ENCODE results near the gene LY86.

LY86 gene

GRCh38 chr6:6592826-6593475 is 4.4 kb downstream of the LY86 start:
- TF ChIP-seq POU2F2 (IDR thresholded peaks at IDR 0.05; ENCODE audit: low read depth, low read length) (no peak), SPI1 (IDR thresholded peaks at IDR 0.05; ENCODE audit: low read depth, low read length) (no peak), POLR2A (IDR thresholded peaks at IDR 0.05; ENCODE audit: low read depth, low read length) (no peak), TAF1 (IDR thresholded peaks at IDR 0.05; ENCODE audit: low read depth, low read length) (peak; percentile 48; the same call in 1 of the 2 replicates)
- FAIRE-seq (peak; percentile 89), DNase-seq (ENCODE audit: insufficient read length, low spot score) (no peak)

- no peak for TF ChIP-seq PAX5 (IDR thresholded peaks at IDR 0.05; ENCODE audit: insufficient read depth, low read length, severe bottlenecking)
- no peak for TF ChIP-seq TAF1 (IDR thresholded peaks at IDR 0.05; ENCODE audit: low read depth, low read length)
- TF ChIP-seq SPI1 (IDR thresholded peaks at IDR 0.05; ENCODE audit: low read depth, low read length) = no peak
- no peak for TF ChIP-seq POLR2AphosphoS5 (IDR thresholded peaks at IDR 0.05; ENCODE audit: low read depth, low read length)
- TF ChIP-seq POLR2A (IDR thresholded peaks at IDR 0.05; ENCODE audit: low read depth, low read length) = no peak
- FAIRE-seq (no peak), DNase-seq (ENCODE audit: insufficient read length, low spot score) (no peak)
Observed at GRCh38 chr6:6593867-6594468, 5.4 kb downstream of the LY86 start.

DNA sequence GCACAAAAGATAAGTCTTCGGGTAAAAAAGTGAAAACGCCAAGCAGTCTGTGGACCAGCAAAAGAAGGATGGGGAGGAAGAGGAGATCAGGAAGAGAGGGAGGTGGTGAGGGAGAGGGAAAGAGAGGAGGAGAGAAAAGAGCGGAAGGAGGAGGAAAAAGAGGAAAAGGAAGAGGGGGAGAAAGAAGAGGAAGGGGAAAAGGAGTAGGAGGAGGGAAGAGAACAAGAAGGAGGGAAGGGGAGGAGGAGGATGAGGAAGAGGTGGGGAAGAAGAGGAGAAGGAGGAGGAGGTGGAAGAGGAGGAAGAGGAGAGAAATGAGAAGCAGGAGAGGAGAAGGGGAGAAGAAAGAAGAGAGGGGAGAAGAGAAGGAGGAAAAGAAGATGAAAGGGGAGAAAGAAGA is 6.5 kb downstream of the LY86 start:
- DNase-seq (ENCODE audit: insufficient read length, low spot score) (no peak), FAIRE-seq (no peak)
- TF ChIP-seq POLR2AphosphoS5 (IDR thresholded peaks at IDR 0.05; ENCODE audit: low read depth, low read length) (no peak), TAF1 (IDR thresholded peaks at IDR 0.05; ENCODE audit: low read depth, low read length) (no peak), POLR2A (IDR thresholded peaks at IDR 0.05; ENCODE audit: low read depth, low read length) (no peak), POU2F2 (IDR thresholded peaks at IDR 0.05; ENCODE audit: low read depth, low read length) (no peak), SPI1 (IDR thresholded peaks at IDR 0.05; ENCODE audit: low read depth, low read length) (no peak), PAX5 (IDR thresholded peaks at IDR 0.05; ENCODE audit: insufficient read depth, low read length, severe bottlenecking) (no peak)

DNA sequence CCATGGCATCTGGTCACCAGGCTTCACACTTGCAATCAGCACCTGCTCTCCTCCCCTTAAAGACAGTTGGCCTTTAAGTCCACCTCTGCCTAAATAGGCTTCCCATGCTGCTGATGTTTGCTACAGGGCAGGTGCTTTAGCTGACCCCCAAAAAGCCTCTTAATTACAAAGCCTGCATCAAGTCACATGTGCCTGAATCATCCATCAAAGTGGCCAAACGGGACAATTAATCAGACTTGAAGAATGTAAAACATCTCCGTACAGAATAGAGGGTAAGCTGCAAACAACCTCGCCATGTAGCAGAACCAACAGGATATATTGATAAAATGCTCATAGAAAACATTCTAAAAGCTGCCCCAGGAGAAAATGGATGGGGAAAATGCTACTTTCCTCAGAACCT is 7.4 kb downstream of the LY86 start:
- DNase-seq (ENCODE audit: insufficient read length, low spot score) (no peak), FAIRE-seq (no peak)
- no peak for TF ChIP-seq SPI1 (IDR thresholded peaks at IDR 0.05; ENCODE audit: low read depth, low read length)
- TF ChIP-seq POLR2A (IDR thresholded peaks at IDR 0.05; ENCODE audit: low read depth, low read length) = no peak
- no peak for TF ChIP-seq PAX5 (IDR thresholded peaks at IDR 0.05; ENCODE audit: insufficient read depth, low read length, severe bottlenecking)
- no peak for TF ChIP-seq TAF1 (IDR thresholded peaks at IDR 0.05; ENCODE audit: low read depth, low read length)
- no peak for TF ChIP-seq POLR2AphosphoS5 (IDR thresholded peaks at IDR 0.05; ENCODE audit: low read depth, low read length)
- TF ChIP-seq POU2F2 (IDR thresholded peaks at IDR 0.05; ENCODE audit: low read depth, low read length) = no peak

DNA sequence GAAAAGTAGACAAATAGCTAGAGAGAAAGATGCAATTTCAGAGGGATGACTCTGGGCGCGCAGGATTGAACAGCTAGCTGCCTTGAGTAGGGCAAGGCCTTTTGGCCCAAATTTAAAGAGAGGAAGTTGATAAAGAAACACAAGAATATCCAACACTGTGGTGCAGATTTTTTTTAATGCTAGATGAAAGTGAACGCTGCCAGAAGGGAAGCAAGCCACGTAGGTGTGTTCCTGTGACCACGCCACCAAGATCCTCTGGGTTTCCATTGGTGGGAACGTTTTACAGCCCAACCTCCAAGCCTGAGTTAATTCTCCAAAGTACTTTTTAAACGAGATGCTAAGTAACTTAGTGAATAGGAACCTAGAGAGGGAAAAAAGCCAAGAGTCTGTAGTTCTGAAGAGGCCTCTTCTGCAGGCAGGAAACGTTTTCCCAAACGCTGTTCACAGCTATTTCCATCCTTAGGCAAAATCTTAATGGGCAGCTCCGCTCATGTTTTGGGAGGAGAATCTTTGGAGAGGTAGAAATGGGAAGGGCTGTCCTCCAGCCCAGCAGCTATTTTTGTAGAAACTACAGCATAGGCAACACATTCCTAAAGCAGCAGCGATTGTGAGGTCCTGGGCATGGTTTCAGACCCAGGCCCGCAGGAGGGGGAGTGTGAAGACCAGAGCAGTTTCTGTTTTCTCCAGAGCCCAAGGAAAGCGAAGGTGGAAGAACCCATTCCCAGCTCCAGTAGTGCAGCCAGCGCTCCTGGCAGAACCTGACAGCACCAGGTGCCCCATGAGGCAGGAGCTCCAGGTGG is 8.2 kb downstream of the LY86 start:
- TF ChIP-seq SPI1 (IDR thresholded peaks at IDR 0.05; ENCODE audit: low read depth, low read length) (no peak), POLR2AphosphoS5 (IDR thresholded peaks at IDR 0.05; ENCODE audit: low read depth, low read length) (no peak), POU2F2 (IDR thresholded peaks at IDR 0.05; ENCODE audit: low read depth, low read length) (no peak), TAF1 (IDR thresholded peaks at IDR 0.05; ENCODE audit: low read depth, low read length) (no peak), PAX5 (IDR thresholded peaks at IDR 0.05; ENCODE audit: insufficient read depth, low read length, severe bottlenecking) (no peak), POLR2A (IDR thresholded peaks at IDR 0.05; ENCODE audit: low read depth, low read length) (no peak)
- FAIRE-seq = no peak

DNA sequence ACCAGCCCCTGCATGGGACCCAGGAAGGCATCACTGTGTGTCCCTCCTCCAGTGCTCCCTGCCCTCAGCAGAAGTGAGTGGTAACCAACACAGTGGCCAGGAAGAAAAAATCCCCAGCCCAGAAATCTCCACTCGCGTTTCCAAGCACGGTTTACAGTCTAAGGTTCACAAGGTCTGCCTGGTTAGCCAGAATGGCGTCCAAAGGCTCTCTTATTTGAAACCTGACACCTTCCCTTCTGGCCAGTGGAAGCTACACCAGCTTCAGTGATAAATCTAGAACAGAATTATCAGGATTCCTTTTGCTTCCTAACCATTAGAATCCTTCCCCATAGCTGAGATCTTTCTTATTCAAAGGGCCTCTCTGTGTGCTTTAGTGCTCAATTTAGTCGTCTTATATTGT is 9.2 kb downstream of the LY86 start:
- TF ChIP-seq POU2F2 (IDR thresholded peaks at IDR 0.05; ENCODE audit: low read depth, low read length) (no peak), SPI1 (IDR thresholded peaks at IDR 0.05; ENCODE audit: low read depth, low read length) (no peak), PAX5 (IDR thresholded peaks at IDR 0.05; ENCODE audit: insufficient read depth, low read length, severe bottlenecking) (no peak), POLR2A (IDR thresholded peaks at IDR 0.05; ENCODE audit: low read depth, low read length) (no peak), POLR2AphosphoS5 (IDR thresholded peaks at IDR 0.05; ENCODE audit: low read depth, low read length) (no peak), TAF1 (IDR thresholded peaks at IDR 0.05; ENCODE audit: low read depth, low read length) (no peak)
- DNase-seq (ENCODE audit: insufficient read length, low spot score) (no peak), FAIRE-seq (no peak)

More for the DNA sequence above, 8.2 kb downstream of the LY86 start:
- DNase-seq (ENCODE audit: insufficient read length, low spot score) = no peak

DNA sequence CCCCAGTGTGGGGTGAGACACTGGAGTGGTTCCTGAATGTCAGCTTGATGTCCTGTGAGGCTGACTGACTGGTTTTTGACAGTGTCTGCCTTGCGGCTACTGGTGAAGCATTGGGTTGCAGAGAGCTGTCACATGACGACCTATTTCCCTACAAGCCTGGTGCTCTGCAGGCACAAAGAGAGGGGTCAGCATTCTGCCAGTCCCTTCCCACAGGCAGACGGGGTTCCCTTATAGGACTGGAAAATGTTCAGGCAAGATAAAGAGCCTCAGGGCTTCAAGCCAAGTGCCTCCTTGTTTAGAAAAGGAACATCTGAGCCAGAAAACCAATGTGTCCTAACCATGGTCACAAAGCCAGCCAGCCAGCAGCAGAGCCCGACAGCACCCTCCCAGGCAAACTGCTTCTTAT is 11.0 kb downstream of the LY86 start:
- no peak for TF ChIP-seq PAX5 (IDR thresholded peaks at IDR 0.05; ENCODE audit: insufficient read depth, low read length, severe bottlenecking)
- no peak for TF ChIP-seq TAF1 (IDR thresholded peaks at IDR 0.05; ENCODE audit: low read depth, low read length)
- no peak for TF ChIP-seq POU2F2 (IDR thresholded peaks at IDR 0.05; ENCODE audit: low read depth, low read length)
- no peak for TF ChIP-seq SPI1 (IDR thresholded peaks at IDR 0.05; ENCODE audit: low read depth, low read length)
- TF ChIP-seq POLR2AphosphoS5 (IDR thresholded peaks at IDR 0.05; ENCODE audit: low read depth, low read length) = no peak
- TF ChIP-seq POLR2A (IDR thresholded peaks at IDR 0.05; ENCODE audit: low read depth, low read length) = no peak
- FAIRE-seq (no peak), DNase-seq (ENCODE audit: insufficient read length, low spot score) (no peak)

GRCh38 chr6:6600875-6601274 is 12.4 kb downstream of the LY86 start:
- DNase-seq (ENCODE audit: insufficient read length, low spot score) = no peak
- TF ChIP-seq POU2F2 (IDR thresholded peaks at IDR 0.05; ENCODE audit: low read depth, low read length) = no peak
- no peak for FAIRE-seq

- TF ChIP-seq POLR2A (IDR thresholded peaks at IDR 0.05; ENCODE audit: low read depth, low read length) (no peak), POLR2AphosphoS5 (IDR thresholded peaks at IDR 0.05; ENCODE audit: low read depth, low read length) (no peak), TAF1 (IDR thresholded peaks at IDR 0.05; ENCODE audit: low read depth, low read length) (no peak), PAX5 (IDR thresholded peaks at IDR 0.05; ENCODE audit: insufficient read depth, low read length, severe bottlenecking) (no peak), SPI1 (IDR thresholded peaks at IDR 0.05; ENCODE audit: low read depth, low read length) (no peak), POU2F2 (IDR thresholded peaks at IDR 0.05; ENCODE audit: low read depth, low read length) (no peak)
- FAIRE-seq (no peak), DNase-seq (ENCODE audit: insufficient read length, low spot score) (no peak)
Observed at GRCh38 chr6:6602262-6602661, 13.7 kb downstream of the LY86 start.
